Measurements from ENCODE around the gene ADPRHL1.

The ADPRHL1 gene

GRCh38 chr13:113360446-113360845 is 92.8 kb downstream of the ADPRHL1 start:
- TF ChIP-seq TEAD4 (IDR thresholded peaks at IDR 0.05) (no peak), FOXM1 (IDR thresholded peaks at IDR 0.05; ENCODE audit: borderline replicate concordance, low read depth) (no peak), NFIC (IDR thresholded peaks at IDR 0.05) (no peak), ZBTB7A (IDR thresholded peaks at IDR 0.05; ENCODE audit: low read depth) (no peak), YY1 (IDR thresholded peaks at IDR 0.05; ENCODE audit: low read depth) (no peak), CREB1 (IDR thresholded peaks at IDR 0.05; ENCODE audit: low read depth) (no peak), TAF1 (IDR thresholded peaks at IDR 0.05; ENCODE audit: low read depth) (no peak), RAD21 (IDR thresholded peaks at IDR 0.05; ENCODE audit: low read depth) (no peak), EGR1 (IDR thresholded peaks at IDR 0.05) (no peak), EP300 (IDR thresholded peaks at IDR 0.05; ENCODE audit: borderline replicate concordance) (no peak), CEBPB (IDR thresholded peaks at IDR 0.05) (no peak), TCF12 (IDR thresholded peaks at IDR 0.05; ENCODE audit: low read depth) (no peak), USF1 (IDR thresholded peaks at IDR 0.05) (no peak), REST (IDR thresholded peaks at IDR 0.05; ENCODE audit: low read depth) (no peak)

GRCh38 chr13:113359571-113359970 is 93.7 kb downstream of the ADPRHL1 start:
- TF ChIP-seq USF1 (IDR thresholded peaks at IDR 0.05), result no peak
- no peak for TF ChIP-seq CREB1 (IDR thresholded peaks at IDR 0.05; ENCODE audit: low read depth)
- TF ChIP-seq TCF12 (IDR thresholded peaks at IDR 0.05; ENCODE audit: low read depth), result no peak
- no peak for TF ChIP-seq EP300 (IDR thresholded peaks at IDR 0.05; ENCODE audit: borderline replicate concordance)
- no peak for TF ChIP-seq MAX (IDR thresholded peaks at IDR 0.05)
- TF ChIP-seq CEBPB (IDR thresholded peaks at IDR 0.05), result no peak
- TF ChIP-seq RAD21 (IDR thresholded peaks at IDR 0.05; ENCODE audit: low read depth), result no peak
- no peak for TF ChIP-seq YY1 (IDR thresholded peaks at IDR 0.05; ENCODE audit: low read depth)
- TF ChIP-seq REST (IDR thresholded peaks at IDR 0.05; ENCODE audit: low read depth), result no peak
- no peak for TF ChIP-seq FOXM1 (IDR thresholded peaks at IDR 0.05; ENCODE audit: borderline replicate concordance, low read depth)

- TF ChIP-seq USF1 (IDR thresholded peaks at IDR 0.05) (no peak), FOXM1 (IDR thresholded peaks at IDR 0.05; ENCODE audit: borderline replicate concordance, low read depth) (no peak), REST (IDR thresholded peaks at IDR 0.05; ENCODE audit: low read depth) (no peak)
Observed at GRCh38 chr13:113358653-113359190, 94.6 kb downstream of the ADPRHL1 start.

GRCh38 chr13:113357529-113357928 is 95.8 kb downstream of the ADPRHL1 start:
- TF ChIP-seq USF1 (IDR thresholded peaks at IDR 0.05), result no peak
- no peak for TF ChIP-seq CEBPB (IDR thresholded peaks at IDR 0.05)
- no peak for TF ChIP-seq CREB1 (IDR thresholded peaks at IDR 0.05; ENCODE audit: low read depth)
- no peak for TF ChIP-seq NFIC (IDR thresholded peaks at IDR 0.05)
- TF ChIP-seq YY1 (IDR thresholded peaks at IDR 0.05; ENCODE audit: low read depth), result no peak
- no peak for TF ChIP-seq REST (IDR thresholded peaks at IDR 0.05; ENCODE audit: low read depth)
- TF ChIP-seq TCF12 (IDR thresholded peaks at IDR 0.05; ENCODE audit: low read depth), result no peak
- TF ChIP-seq MAX (IDR thresholded peaks at IDR 0.05), result no peak
- TF ChIP-seq EGR1 (IDR thresholded peaks at IDR 0.05), result no peak
- no peak for TF ChIP-seq EP300 (IDR thresholded peaks at IDR 0.05; ENCODE audit: borderline replicate concordance)
- no peak for TF ChIP-seq ZBTB7A (IDR thresholded peaks at IDR 0.05; ENCODE audit: low read depth)
- no peak for TF ChIP-seq TEAD4 (IDR thresholded peaks at IDR 0.05)
